Stimulated activated CD4-positive, alpha-beta T cell treated with anti-CD3 and anti-CD28 coated beads, Interleukin-4, amount 100 ng/mL, for 1 hour (primary cell): Measurements from ENCODE around the gene PHACTR4.
"Not testable (repeated sequence)": the region's sequence is repeated elsewhere in the genome, so short reads cannot be mapped to it uniquely, and the experiment has no call there.

ENCODE experiments used
- DNase-seq: peaks from one replicate; pipeline ENCODE4 v3.0.0-alpha.2; 2020

The PHACTR4 gene

GRCh38 chr1:28373450-28373849 is 3.9 kb downstream of the PHACTR4 start:
- not testable (repeated sequence) for DNase-seq

GRCh38 chr1:28374297-28374696 is 4.8 kb downstream of the PHACTR4 start:
- no peak for DNase-seq

GRCh38 chr1:28375598-28375997 is 6.1 kb downstream of the PHACTR4 start:
- DNase-seq: not testable (repeated sequence)

- DNase-seq: not testable (repeated sequence)
These were observed 6.7 kb downstream of the PHACTR4 start for GRCh38 chr1:28376195-28376594.

GRCh38 chr1:28378906-28379305 is 9.4 kb downstream of the PHACTR4 start:
- DNase-seq: no peak

GRCh38 chr1:28380394-28380793 is 10.9 kb downstream of the PHACTR4 start:
- DNase-seq: no peak

- DNase-seq: not testable (repeated sequence)
These were observed 14.2 kb downstream of the PHACTR4 start for GRCh38 chr1:28383785-28384184.

GRCh38 chr1:28392027-28392652 is 22.6 kb downstream of the PHACTR4 start:
- no peak for DNase-seq

GRCh38 chr1:28394136-28394535 is 24.6 kb downstream of the PHACTR4 start:
- no peak for DNase-seq

- no peak for DNase-seq
These were observed 25.6 kb downstream of the PHACTR4 start for GRCh38 chr1:28395181-28395580.

- no peak for DNase-seq
These were observed 32.2 kb downstream of the PHACTR4 start for GRCh38 chr1:28401760-28402159.

GRCh38 chr1:28409090-28409489 is 39.5 kb downstream of the PHACTR4 start:
- no peak for DNase-seq

GRCh38 chr1:28411656-28412055 is 42.1 kb downstream of the PHACTR4 start:
- DNase-seq: no peak

- DNase-seq: no peak
These were observed 43.2 kb downstream of the PHACTR4 start for GRCh38 chr1:28412731-28413130.

- DNase-seq: no peak
These were observed 47.1 kb downstream of the PHACTR4 start for GRCh38 chr1:28416509-28417194.

- DNase-seq: no peak
These were observed 47.9 kb downstream of the PHACTR4 start for GRCh38 chr1:28417441-28417922.

- no peak for DNase-seq
These were observed 48.5 kb downstream of the PHACTR4 start for GRCh38 chr1:28417926-28418637.

- no peak for DNase-seq
These were observed 52.2 kb downstream of the PHACTR4 start for GRCh38 chr1:28421744-28422143.

- no peak for DNase-seq
These were observed 57.3 kb downstream of the PHACTR4 start for GRCh38 chr1:28426831-28427230.

GRCh38 chr1:28428012-28428411 is 58.5 kb downstream of the PHACTR4 start:
- no peak for DNase-seq

GRCh38 chr1:28428990-28429520 is 59.5 kb downstream of the PHACTR4 start:
- no peak for DNase-seq

- DNase-seq: no peak
These were observed 66.8 kb downstream of the PHACTR4 start for GRCh38 chr1:28436211-28436769.

- DNase-seq: no peak
These were observed 67.9 kb downstream of the PHACTR4 start for GRCh38 chr1:28437264-28437923.
